Dendritic cell treated with granulocyte-macrophage colony-stimulating factor and Interleukin-4, amounts not matched to agents 40 ng/mL and 50 ng/mL, for 4 days (primary cell): Measurements from ENCODE around the gene PHACTR4.
"Not testable (repeated sequence)": the region's sequence is repeated elsewhere in the genome, so short reads cannot be mapped to it uniquely, and the experiment has no call there.

ENCODE experiments used
- H3K27ac Mint-ChIP-seq: one replicate; pipeline ENCODE4 v1.8.0; 2022; ENCODE audit warnings: mild to moderate bottlenecking, mixed read lengths
- H3K27me3 Mint-ChIP-seq: one replicate; pipeline ENCODE4 v1.8.0; 2022; ENCODE audit warnings: mild to moderate bottlenecking, mixed read lengths
- H3K36me3 Mint-ChIP-seq: one replicate; pipeline ENCODE4 v1.8.0; 2022; ENCODE audit warnings: low read depth, mixed read lengths
- H3K4me1 Mint-ChIP-seq: one replicate; pipeline ENCODE4 v1.8.0; 2022; ENCODE audit warnings: low read depth, mixed read lengths
- H3K4me3 Mint-ChIP-seq: one replicate; pipeline ENCODE4 v1.8.0; 2022; ENCODE audit warnings: mild to moderate bottlenecking, moderate library complexity, mixed read lengths
- H3K9me3 Mint-ChIP-seq: one replicate; pipeline ENCODE4 v1.8.0; 2022; ENCODE audit warnings: mixed read lengths
- intact Hi-C: fragments of 100-400 bp; cut with micrococcal nuclease; formaldehyde crosslinking; loops from one replicate; pipeline ENCODE4 v1.15.0; 2022

PHACTR4 gene

GRCh38 chr1:28518745-28519341 is 149.3 kb downstream of the PHACTR4 start:
- no peaks in the 10 kb centered on the region for H3K27me3 Mint-ChIP-seq
- no peaks in the 10 kb centered on the region for H3K9me3 Mint-ChIP-seq
- intact Hi-C loops, result loop anchor here (2.0 to 5.0 kb wide), 3 partner anchors 33 to 358 kb away; partner anchors contain the start of gene TRNAU1AP
- peak overlapping the region; percentile 41 for H3K27ac Mint-ChIP-seq
- H3K36me3 Mint-ChIP-seq, result peaks cover 30% of the 10 kb centered on the region
- peaks cover 27% of the 10 kb centered on the region for H3K4me1 Mint-ChIP-seq
- peak overlapping the region; percentile 72 for H3K4me3 Mint-ChIP-seq

- H3K4me1 Mint-ChIP-seq, result peaks cover 27% of the 10 kb centered on the region
- peak overlapping the region; percentile 19 for H3K27ac Mint-ChIP-seq
- intact Hi-C loops, result loop anchor here (2.0 to 5.0 kb wide), 3 partner anchors 32 to 357 kb away; partner anchors contain the start of gene TRNAU1AP
- H3K4me3 Mint-ChIP-seq, result no peak overlapping the region
- H3K9me3 Mint-ChIP-seq, result no peaks in the 10 kb centered on the region
- no peaks in the 10 kb centered on the region for H3K27me3 Mint-ChIP-seq
- H3K36me3 Mint-ChIP-seq, result peaks cover 29% of the 10 kb centered on the region
Observed at GRCh38 chr1:28519946-28520725, 150.6 kb downstream of the PHACTR4 start.

GRCh38 chr1:28520796-28521195 is 151.3 kb downstream of the PHACTR4 start:
- Mint-ChIP-seq H3K27ac (peak overlapping the region; percentile 19), H3K36me3 (peaks cover 26% of the 10 kb centered on the region), H3K4me1 (peaks cover 27% of the 10 kb centered on the region)
- H3K27me3 Mint-ChIP-seq, H3K4me3 Mint-ChIP-seq, H3K9me3 Mint-ChIP-seq, intact Hi-C loops: not testable (repeated sequence)

- Mint-ChIP-seq H3K4me3 (no peak overlapping the region), H3K27ac (peak overlapping the region; percentile 2)
Observed at GRCh38 chr1:28521502-28522164, 152.1 kb downstream of the PHACTR4 start.

GRCh38 chr1:28522537-28522936 is 153.0 kb downstream of the PHACTR4 start:
- H3K36me3 Mint-ChIP-seq, result peaks cover 26% of the 10 kb centered on the region
- intact Hi-C loops, result not testable (repeated sequence)

More at GRCh38 chr1:28521502-28522164, 152.1 kb downstream of the PHACTR4 start:
- no peaks in the 10 kb centered on the region for H3K9me3 Mint-ChIP-seq
- peaks cover 27% of the 10 kb centered on the region for H3K4me1 Mint-ChIP-seq
- no peaks in the 10 kb centered on the region for H3K27me3 Mint-ChIP-seq
- intact Hi-C loops, result no loop called here
- H3K36me3 Mint-ChIP-seq, result peaks cover 26% of the 10 kb centered on the region

GRCh38 chr1:28525002-28525642 is 155.6 kb downstream of the PHACTR4 start:
- H3K27me3 Mint-ChIP-seq, H3K9me3 Mint-ChIP-seq, intact Hi-C loops, H3K4me3 Mint-ChIP-seq, H3K27ac Mint-ChIP-seq: not testable (repeated sequence)
- Mint-ChIP-seq H3K4me1 (peaks cover 15% of the 10 kb centered on the region), H3K36me3 (peaks cover 29% of the 10 kb centered on the region)

More at GRCh38 chr1:28522537-28522936, 153.0 kb downstream of the PHACTR4 start:
- not testable (repeated sequence) for H3K27me3 Mint-ChIP-seq, H3K4me3 Mint-ChIP-seq, H3K27ac Mint-ChIP-seq, H3K9me3 Mint-ChIP-seq
- peaks cover 22% of the 10 kb centered on the region for H3K4me1 Mint-ChIP-seq

GRCh38 chr1:28526886-28527285 is 157.3 kb downstream of the PHACTR4 start:
- intact Hi-C loops, result no loop called here
- H3K4me1 Mint-ChIP-seq, result peaks cover 10% of the 10 kb centered on the region
- H3K9me3 Mint-ChIP-seq, result no peaks in the 10 kb centered on the region
- H3K4me3 Mint-ChIP-seq, result no peak overlapping the region
- H3K36me3 Mint-ChIP-seq, result peaks cover 47% of the 10 kb centered on the region
- no peaks in the 10 kb centered on the region for H3K27me3 Mint-ChIP-seq
- no peak overlapping the region for H3K27ac Mint-ChIP-seq

GRCh38 chr1:28530456-28530855 is 160.9 kb downstream of the PHACTR4 start:
- Mint-ChIP-seq H3K36me3 (peaks cover 48% of the 10 kb centered on the region), H3K27ac (no peak overlapping the region), H3K27me3 (no peaks in the 10 kb centered on the region), H3K4me1 (peaks cover 6% of the 10 kb centered on the region), H3K9me3 (no peaks in the 10 kb centered on the region), H3K4me3 (no peak overlapping the region)
- intact Hi-C loops, result no loop called here

GRCh38 chr1:28534671-28535070 is 165.1 kb downstream of the PHACTR4 start:
- intact Hi-C loops, result no loop called here
- no peak overlapping the region for H3K4me3 Mint-ChIP-seq
- no peak overlapping the region for H3K27ac Mint-ChIP-seq
- H3K9me3 Mint-ChIP-seq, result no peaks in the 10 kb centered on the region
- H3K4me1 Mint-ChIP-seq, result no peaks in the 10 kb centered on the region
- H3K27me3 Mint-ChIP-seq, result no peaks in the 10 kb centered on the region
- H3K36me3 Mint-ChIP-seq, result peaks cover 83% of the 10 kb centered on the region

GRCh38 chr1:28535180-28535579 is 165.6 kb downstream of the PHACTR4 start:
- H3K4me3 Mint-ChIP-seq, result no peak overlapping the region
- H3K27me3 Mint-ChIP-seq, result no peaks in the 10 kb centered on the region
- intact Hi-C loops, result no loop called here
- peaks cover 80% of the 10 kb centered on the region for H3K36me3 Mint-ChIP-seq
- H3K9me3 Mint-ChIP-seq, result no peaks in the 10 kb centered on the region
- H3K27ac Mint-ChIP-seq, result no peak overlapping the region
- no peaks in the 10 kb centered on the region for H3K4me1 Mint-ChIP-seq

GRCh38 chr1:28537457-28538199 is 168.1 kb downstream of the PHACTR4 start:
- Mint-ChIP-seq H3K9me3 (no peaks in the 10 kb centered on the region), H3K27ac (peak overlapping the region; percentile 30), H3K27me3 (no peaks in the 10 kb centered on the region), H3K4me1 (no peaks in the 10 kb centered on the region), H3K4me3 (no peak overlapping the region), H3K36me3 (peaks cover 55% of the 10 kb centered on the region)
- intact Hi-C loops, result no loop called here

GRCh38 chr1:28538286-28538685 is 168.7 kb downstream of the PHACTR4 start:
- Mint-ChIP-seq H3K4me1 (no peaks in the 10 kb centered on the region), H3K27ac (peak overlapping the region; percentile 30)

GRCh38 chr1:28540651-28541050 is 171.1 kb downstream of the PHACTR4 start:
- intact Hi-C loops, result no loop called here
- no peak overlapping the region for H3K27ac Mint-ChIP-seq
- no peaks in the 10 kb centered on the region for H3K9me3 Mint-ChIP-seq
- H3K4me1 Mint-ChIP-seq, result no peaks in the 10 kb centered on the region
- H3K4me3 Mint-ChIP-seq, result no peak overlapping the region
- peaks cover 33% of the 10 kb centered on the region for H3K36me3 Mint-ChIP-seq
- no peaks in the 10 kb centered on the region for H3K27me3 Mint-ChIP-seq

More at GRCh38 chr1:28538286-28538685, 168.7 kb downstream of the PHACTR4 start:
- Mint-ChIP-seq H3K27me3 (no peaks in the 10 kb centered on the region), H3K36me3 (peaks cover 53% of the 10 kb centered on the region), H3K9me3 (no peaks in the 10 kb centered on the region), H3K4me3 (no peak overlapping the region)
- intact Hi-C loops, result no loop called here
